ENCODE data around the gene SNRNP200. TPM values are rescaled to one million over a fixed set of nuclear protein-coding genes. Genes with fewer than 3 reads are reported as not detected.

The SNRNP200 gene
- 100 to 1,000 TPM in 2 of 6 experiments, 10 to 100 TPM in 4; 88.0 to 106 (median 93.3) TPM for total RNA-seq (2021; fragmentation: NEBNext Ultra II Directional; extraction: Animal tissue kit (Norgen Biotek cat#: 25700))
- long read RNA-seq, full-length matches to known transcripts: 5 of 65 reads
- long read RNA-seq, partial matches to known transcripts: 26 of 65 reads
- long read RNA-seq, other reads (novel, unspliced or antisense): 34 of 65 reads

DNA sequence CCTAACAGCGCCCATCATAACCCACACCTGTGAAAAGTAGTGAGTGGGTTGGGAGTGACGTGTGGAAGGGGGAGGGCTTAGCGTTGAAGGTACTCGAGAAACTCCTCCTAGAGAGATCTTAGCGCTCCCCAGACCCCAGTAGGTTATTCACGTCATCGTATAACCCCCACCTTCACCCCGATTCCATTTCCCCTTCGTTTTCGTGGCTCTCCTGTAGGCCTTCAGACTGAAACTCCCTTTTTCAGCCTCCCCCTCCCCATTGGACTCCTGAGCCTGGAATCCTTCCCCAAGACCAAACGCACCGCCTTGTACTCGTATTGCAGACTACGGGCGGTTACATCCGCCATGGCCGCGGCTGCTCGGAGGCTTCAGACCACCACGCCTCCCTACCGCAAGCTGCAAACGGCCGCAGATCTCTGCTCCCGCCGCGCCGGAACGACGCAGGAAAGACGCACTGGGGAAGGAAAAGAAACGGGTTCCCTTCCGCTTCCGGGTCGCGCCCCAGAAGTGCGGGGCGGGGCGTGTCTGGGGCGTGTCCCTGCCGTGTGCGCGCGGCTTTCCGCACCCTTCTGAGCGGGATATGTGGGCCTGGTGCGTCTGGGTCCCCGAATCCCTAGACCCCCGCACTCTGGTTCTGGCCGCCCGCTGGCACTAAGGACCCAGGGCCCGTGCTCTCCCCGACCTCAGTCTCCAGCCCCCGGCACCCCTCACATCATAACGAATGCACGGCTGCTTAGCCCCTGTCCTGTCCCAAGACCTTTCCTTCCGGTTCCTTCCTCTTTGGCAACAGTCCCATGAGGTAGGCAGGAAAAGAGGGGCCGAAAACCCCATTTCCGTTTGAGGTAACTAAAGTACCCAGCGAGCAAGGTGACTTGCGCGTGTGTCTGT lies at the start of gene SNRNP200:
Gene SNRNP200 (minus strand): TSS at position 456 of the 888 bp plus-strand sequence. CDS start 109 bp downstream, at position 347.
- peak; percentile 74 for DNase-seq
- Mint-ChIP-seq H3K27me3 (ENCODE audit: insufficient read depth) (peaks cover 1% of the 10 kb centered on the region), H3K27ac (peak within 1 kb of the TSS; percentile 96), H3K36me3 (ENCODE audit: low read depth) (peaks cover 38% of the 10 kb centered on the region), H3K4me1 (ENCODE audit: low read depth) (peaks cover 43% of the 10 kb centered on the region), H3K9me3 (no peaks in the 10 kb centered on the region), H3K4me3 (peak within 1 kb of the TSS; percentile 100)
- TF ChIP-seq, protein P1, sequence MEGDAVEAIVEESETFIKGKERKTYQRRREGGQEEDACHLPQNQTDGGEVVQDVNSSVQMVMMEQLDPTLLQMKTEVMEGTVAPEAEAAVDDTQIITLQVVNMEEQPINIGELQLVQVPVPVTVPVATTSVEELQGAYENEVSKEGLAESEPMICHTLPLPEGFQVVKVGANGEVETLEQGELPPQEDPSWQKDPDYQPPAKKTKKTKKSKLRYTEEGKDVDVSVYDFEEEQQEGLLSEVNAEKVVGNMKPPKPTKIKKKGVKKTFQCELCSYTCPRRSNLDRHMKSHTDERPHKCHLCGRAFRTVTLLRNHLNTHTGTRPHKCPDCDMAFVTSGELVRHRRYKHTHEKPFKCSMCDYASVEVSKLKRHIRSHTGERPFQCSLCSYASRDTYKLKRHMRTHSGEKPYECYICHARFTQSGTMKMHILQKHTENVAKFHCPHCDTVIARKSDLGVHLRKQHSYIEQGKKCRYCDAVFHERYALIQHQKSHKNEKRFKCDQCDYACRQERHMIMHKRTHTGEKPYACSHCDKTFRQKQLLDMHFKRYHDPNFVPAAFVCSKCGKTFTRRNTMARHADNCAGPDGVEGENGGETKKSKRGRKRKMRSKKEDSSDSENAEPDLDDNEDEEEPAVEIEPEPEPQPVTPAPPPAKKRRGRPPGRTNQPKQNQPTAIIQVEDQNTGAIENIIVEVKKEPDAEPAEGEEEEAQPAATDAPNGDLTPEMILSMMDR (IDR thresholded peaks at IDR 0.05): no peak

DNA sequence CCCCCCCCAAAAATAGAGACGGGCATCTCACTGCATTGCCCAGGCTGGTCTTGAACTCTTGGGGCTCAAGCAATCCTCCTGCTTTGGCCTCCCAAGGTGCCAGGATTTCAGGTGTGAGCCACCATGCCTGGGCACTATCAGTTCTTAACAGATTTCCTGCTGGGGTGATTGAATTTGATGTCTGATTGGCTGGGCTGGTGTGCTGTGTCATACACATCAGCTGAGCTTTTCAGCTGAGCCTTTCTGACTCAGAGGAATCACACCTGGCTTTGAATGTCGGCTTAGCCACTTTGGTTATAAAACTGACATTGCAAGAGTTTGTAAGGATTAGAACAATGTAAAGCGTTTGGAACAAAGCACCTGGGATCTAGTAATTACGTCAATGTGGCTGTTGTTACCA lies 49.1 kb upstream of the SNRNP200 start:
- Mint-ChIP-seq H3K9me3 (no peaks in the 10 kb centered on the region), H3K4me1 (ENCODE audit: low read depth) (peaks cover 20% of the 10 kb centered on the region; the same call in 1 of the 2 replicates), H3K27ac (no peak overlapping the region; the same call in 1 of the 2 replicates), H3K4me3 (no peak overlapping the region), H3K27me3 (ENCODE audit: insufficient read depth) (no peaks in the 10 kb centered on the region), H3K36me3 (ENCODE audit: low read depth) (peaks cover 12% of the 10 kb centered on the region; the same call in 1 of the 2 replicates)
- TF ChIP-seq, protein P1 (IDR thresholded peaks at IDR 0.05): no peak
- DNase-seq: no peak

- TF ChIP-seq, protein P1 (IDR thresholded peaks at IDR 0.05): no peak
- Mint-ChIP-seq H3K36me3 (ENCODE audit: low read depth) (peaks cover 12% of the 10 kb centered on the region; the same call in 1 of the 2 replicates), H3K4me3 (no peak overlapping the region; the same call in 1 of the 2 replicates), H3K9me3 (no peaks in the 10 kb centered on the region), H3K27me3 (ENCODE audit: insufficient read depth) (no peaks in the 10 kb centered on the region), H3K4me1 (ENCODE audit: low read depth) (peaks cover 20% of the 10 kb centered on the region; the same call in 1 of the 2 replicates), H3K27ac (peak overlapping the region; percentile 60; the same call in 1 of the 2 replicates)
- no peak for DNase-seq
These were observed 48.3 kb upstream of the SNRNP200 start for GRCh38 chr2:96353606-96354101.

DNA sequence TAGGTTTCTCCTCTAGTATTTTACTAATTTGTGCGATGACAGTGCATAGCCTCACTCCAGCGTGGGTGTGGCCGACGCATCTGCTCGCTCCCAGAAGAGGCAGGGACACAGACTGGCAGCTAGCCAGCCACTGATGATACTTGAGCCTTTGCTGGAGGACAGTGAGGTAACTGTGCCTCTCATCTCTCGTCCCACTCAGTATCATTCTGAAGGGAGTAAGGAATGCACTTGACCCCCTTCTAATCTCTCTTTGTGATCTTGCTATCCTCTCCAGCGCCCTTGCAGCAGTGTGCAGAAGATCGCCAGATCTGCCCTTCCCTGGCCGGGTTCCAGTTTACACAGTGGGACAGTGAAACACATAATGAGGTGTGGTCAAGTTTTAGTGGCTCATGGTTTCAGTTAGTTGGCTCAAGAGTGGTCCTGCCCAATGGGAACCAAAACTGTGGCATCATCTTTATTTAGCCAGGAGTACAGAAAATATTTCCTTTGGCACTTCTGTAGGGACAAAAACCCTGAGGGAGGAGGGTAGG lies 47.8 kb upstream of the SNRNP200 start:
- DNase-seq: no peak
- Mint-ChIP-seq H3K27me3 (ENCODE audit: insufficient read depth) (no peaks in the 10 kb centered on the region), H3K27ac (peak overlapping the region; percentile 60), H3K9me3 (no peaks in the 10 kb centered on the region), H3K4me3 (peak overlapping the region; percentile 14; the same call in 1 of the 2 replicates), H3K4me1 (ENCODE audit: low read depth) (peaks cover 20% of the 10 kb centered on the region; the same call in 1 of the 2 replicates), H3K36me3 (ENCODE audit: low read depth) (peaks cover 12% of the 10 kb centered on the region; the same call in 1 of the 2 replicates)
- TF ChIP-seq, protein P1 (IDR thresholded peaks at IDR 0.05): no peak

DNA sequence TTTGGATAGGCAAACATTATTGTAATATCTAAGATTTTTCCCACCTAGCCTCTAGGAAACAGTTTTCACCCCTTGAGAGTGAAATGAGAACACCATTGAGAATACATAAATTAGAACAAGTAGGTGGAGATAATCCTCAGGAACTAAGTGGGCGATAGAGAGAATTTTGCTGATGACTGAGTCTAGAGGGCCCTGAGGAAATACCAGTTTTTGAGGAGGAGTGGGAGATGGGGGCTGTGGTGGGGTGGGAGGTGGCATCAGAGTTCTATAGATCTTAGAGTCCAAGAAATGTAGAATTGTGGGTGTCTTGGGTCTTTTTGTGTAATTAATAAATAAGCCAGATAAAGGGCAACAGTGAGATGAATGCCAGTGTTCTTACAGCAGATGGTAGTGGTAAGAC lies 42.0 kb upstream of the SNRNP200 start:
- DNase-seq: no peak
- H3K36me3 Mint-ChIP-seq (ENCODE audit: low read depth): peaks cover 23% of the 10 kb centered on the region; the same call in 1 of the 2 replicates
- peaks cover 11% of the 10 kb centered on the region for H3K4me1 Mint-ChIP-seq (ENCODE audit: low read depth)
- H3K4me3 Mint-ChIP-seq: no peak overlapping the region
- no peaks in the 10 kb centered on the region for H3K9me3 Mint-ChIP-seq
- H3K27ac Mint-ChIP-seq: no peak overlapping the region
- peaks cover 1% of the 10 kb centered on the region; the same call in 1 of the 2 replicates for H3K27me3 Mint-ChIP-seq (ENCODE audit: insufficient read depth)
- TF ChIP-seq, protein P1 (IDR thresholded peaks at IDR 0.05): no peak

All from HFFc6 (cell line).